Measurements from ENCODE around the gene AGBL3.

DNA sequence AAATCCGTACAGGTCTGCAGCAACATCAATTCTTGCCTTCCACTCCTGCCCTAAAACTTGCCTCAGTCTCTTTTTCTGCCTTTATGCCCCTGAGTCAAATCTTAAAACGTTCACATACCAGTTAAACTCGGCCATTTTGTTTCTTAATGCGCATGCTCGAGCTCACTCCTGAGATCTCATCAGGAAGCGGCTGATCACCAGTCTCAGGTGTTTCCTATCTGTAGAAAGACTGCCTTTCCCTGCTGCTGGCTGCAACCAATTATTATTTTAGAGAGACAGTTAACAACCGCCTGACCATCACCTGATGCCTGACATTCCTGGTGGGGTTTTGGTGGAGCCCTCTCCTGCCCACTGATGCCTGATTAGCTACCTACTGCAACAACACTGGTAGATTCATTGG lies 91.3 kb downstream of the AGBL3 start:
- TF ChIP-seq POLR2AphosphoS5 (IDR thresholded peaks at IDR 0.05; ENCODE audit: borderline replicate concordance, low read depth, low read length) (no peak), EZH2 (IDR thresholded peaks at IDR 0.05) (no peak), FOXP2 (optimal IDR thresholded peaks at IDR 0.05; ENCODE audit: control extremely low read depth, extremely low read length, insufficient read depth) (no peak)

Data from SK-N-MC (cell line).